ENCODE measurements around the gene FETUB. TPM values are rescaled to one million over a fixed set of nuclear protein-coding genes. Genes with fewer than 3 reads are reported as not detected.

FETUB gene
- total and polyA plus RNA-seq, 12 donors: 0.21 to 0.42 (median 0.30) TPM; not detected in 8

DNA sequence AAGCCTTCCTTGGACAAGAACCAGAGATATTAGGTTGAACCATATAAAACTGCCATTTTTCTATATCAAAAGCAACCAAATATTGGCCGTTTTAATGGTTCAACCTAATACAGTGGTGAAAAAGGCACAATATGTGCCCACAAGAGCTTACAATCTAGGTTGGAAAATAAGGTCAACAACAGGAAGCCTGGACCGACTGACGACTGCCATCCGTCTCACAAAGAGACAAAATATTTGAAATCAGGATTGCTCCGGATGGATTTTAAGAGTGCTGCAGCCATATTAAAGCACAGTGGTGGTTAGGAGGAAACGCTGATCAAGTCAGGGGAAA lies 26.0 kb upstream of the FETUB start:
- DNase-seq (no peak), ATAC-seq (no peak)
- intact Hi-C loops (cut with DNase I): loop anchor here in 8 of 10 donors (2.0 to 10.0 kb wide), 7 partner anchors 139 to 551 kb away; no protein-coding TSS in a partner anchor
- H3K4me3 ChIP-seq: no peak overlapping the region
- no peaks in the 10 kb centered on the region for H3K36me3 ChIP-seq
- peaks cover 0 to 50% (median 21%) of the 10 kb centered on the region in 7 donors for H3K27me3 ChIP-seq
- peaks cover 0 to 11% (median 6%) of the 10 kb centered on the region in 9 donors for H3K4me1 ChIP-seq
- 39 to 54% methylated on average over 6 of the region's 6 CpGs for WGBS, 2 donors
- no peaks in the 10 kb centered on the region for H3K9me3 ChIP-seq
- TF ChIP-seq, protein P1, sequence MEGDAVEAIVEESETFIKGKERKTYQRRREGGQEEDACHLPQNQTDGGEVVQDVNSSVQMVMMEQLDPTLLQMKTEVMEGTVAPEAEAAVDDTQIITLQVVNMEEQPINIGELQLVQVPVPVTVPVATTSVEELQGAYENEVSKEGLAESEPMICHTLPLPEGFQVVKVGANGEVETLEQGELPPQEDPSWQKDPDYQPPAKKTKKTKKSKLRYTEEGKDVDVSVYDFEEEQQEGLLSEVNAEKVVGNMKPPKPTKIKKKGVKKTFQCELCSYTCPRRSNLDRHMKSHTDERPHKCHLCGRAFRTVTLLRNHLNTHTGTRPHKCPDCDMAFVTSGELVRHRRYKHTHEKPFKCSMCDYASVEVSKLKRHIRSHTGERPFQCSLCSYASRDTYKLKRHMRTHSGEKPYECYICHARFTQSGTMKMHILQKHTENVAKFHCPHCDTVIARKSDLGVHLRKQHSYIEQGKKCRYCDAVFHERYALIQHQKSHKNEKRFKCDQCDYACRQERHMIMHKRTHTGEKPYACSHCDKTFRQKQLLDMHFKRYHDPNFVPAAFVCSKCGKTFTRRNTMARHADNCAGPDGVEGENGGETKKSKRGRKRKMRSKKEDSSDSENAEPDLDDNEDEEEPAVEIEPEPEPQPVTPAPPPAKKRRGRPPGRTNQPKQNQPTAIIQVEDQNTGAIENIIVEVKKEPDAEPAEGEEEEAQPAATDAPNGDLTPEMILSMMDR (IDR thresholded peaks at IDR 0.05): no peak
- H3K27ac ChIP-seq: no peak overlapping the region

DNA sequence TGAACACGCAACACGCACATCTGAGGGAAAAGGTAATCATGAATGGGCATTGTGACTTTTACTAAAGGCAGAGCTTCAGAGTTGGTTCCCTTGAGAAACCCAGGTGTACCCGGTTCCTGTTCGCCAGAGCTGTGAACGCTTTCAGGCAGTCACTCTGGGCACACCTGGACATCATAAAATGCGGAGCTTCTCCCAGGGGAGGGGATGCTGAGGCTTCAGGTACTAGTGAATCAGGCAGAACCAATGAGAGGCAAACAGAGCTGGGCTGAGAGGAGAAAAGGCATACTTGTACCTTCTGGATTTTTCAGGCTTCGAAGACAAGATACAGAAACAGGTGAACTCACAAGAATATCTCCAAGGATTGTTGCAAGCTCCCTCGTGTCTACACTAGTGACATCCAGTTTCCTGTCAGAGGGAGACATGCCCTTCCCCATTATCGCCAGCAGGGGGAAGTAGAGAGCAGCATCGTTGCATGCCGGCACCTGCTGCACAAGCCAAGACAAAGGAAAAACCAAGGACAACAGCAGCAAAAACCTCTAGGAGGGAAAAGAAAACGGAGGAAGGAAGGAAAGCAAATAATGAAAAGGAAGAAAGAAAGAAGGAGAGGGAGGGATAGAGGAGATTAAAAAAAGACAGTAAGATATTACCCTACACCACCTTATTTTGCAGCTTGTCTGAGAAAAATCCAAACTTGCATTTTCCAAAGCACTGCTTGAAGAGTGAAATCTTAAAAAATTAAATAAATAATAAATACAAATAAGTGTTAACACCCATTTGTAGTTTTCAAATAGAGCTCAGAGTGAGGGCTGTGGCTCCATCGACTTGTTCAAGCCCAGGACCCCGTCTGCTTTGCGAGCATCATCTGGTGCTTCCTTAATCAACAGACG lies 25.4 kb upstream of the FETUB start:
- Histone ChIP-seq H3K4me1 (peaks cover 0 to 11% (median 6%) of the 10 kb centered on the region in 9 donors), H3K9me3 (no peaks in the 10 kb centered on the region), H3K36me3 (no peaks in the 10 kb centered on the region), H3K27me3 (peaks cover 0 to 50% (median 21%) of the 10 kb centered on the region in 7 donors), H3K27ac (no peak overlapping the region), H3K4me3 (no peak overlapping the region)
- intact Hi-C loops (cut with DNase I): loop anchor here in 9 of 10 donors (1.0 to 10.0 kb wide), 12 partner anchors 137 to 638 kb away; no protein-coding TSS in a partner anchor
- peak; percentile 65 to 68 for DNase-seq
- ATAC-seq: peak in 7 of 8 donors; percentile 53 to 80 (median 73)
- TF ChIP-seq, protein P1 (IDR thresholded peaks at IDR 0.05): peak; percentile 91 to 99 (median 96)
- WGBS, 2 donors: 27 to 29% methylated on average over 16 of the region's 16 CpGs

DNA sequence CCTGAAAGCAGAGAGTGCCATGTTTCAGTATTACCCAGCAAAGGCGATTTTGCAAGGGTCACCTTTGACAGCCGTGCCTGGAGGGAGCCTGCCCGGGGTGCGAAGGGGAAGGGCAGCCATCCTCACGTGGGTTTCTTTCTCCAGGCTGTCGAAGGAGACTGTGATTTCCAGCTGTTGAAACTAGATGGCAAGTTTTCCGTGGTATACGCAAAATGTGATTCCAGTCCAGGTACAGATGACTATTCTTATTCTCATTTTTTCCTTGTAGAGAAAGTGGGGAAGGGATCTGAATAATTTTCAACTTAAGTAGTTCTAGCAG lies 23.9 kb upstream of the FETUB start:
- DNase-seq (no peak), ATAC-seq (no peak)
- intact Hi-C loops (cut with DNase I): loop anchor here in 7 of 10 donors (2.0 to 10.0 kb wide), 8 partner anchors 136 to 639 kb away; no protein-coding TSS in a partner anchor
- Histone ChIP-seq H3K9me3 (no peaks in the 10 kb centered on the region), H3K27me3 (peaks cover 0 to 50% (median 21%) of the 10 kb centered on the region in 7 donors), H3K4me1 (peaks cover 0 to 11% (median 6%) of the 10 kb centered on the region in 9 donors), H3K36me3 (no peaks in the 10 kb centered on the region), H3K27ac (no peak overlapping the region), H3K4me3 (no peak overlapping the region)
- 82 to 89% methylated on average over 8 of the region's 8 CpGs for WGBS, 2 donors
- TF ChIP-seq, protein P1 (IDR thresholded peaks at IDR 0.05): no peak

DNA sequence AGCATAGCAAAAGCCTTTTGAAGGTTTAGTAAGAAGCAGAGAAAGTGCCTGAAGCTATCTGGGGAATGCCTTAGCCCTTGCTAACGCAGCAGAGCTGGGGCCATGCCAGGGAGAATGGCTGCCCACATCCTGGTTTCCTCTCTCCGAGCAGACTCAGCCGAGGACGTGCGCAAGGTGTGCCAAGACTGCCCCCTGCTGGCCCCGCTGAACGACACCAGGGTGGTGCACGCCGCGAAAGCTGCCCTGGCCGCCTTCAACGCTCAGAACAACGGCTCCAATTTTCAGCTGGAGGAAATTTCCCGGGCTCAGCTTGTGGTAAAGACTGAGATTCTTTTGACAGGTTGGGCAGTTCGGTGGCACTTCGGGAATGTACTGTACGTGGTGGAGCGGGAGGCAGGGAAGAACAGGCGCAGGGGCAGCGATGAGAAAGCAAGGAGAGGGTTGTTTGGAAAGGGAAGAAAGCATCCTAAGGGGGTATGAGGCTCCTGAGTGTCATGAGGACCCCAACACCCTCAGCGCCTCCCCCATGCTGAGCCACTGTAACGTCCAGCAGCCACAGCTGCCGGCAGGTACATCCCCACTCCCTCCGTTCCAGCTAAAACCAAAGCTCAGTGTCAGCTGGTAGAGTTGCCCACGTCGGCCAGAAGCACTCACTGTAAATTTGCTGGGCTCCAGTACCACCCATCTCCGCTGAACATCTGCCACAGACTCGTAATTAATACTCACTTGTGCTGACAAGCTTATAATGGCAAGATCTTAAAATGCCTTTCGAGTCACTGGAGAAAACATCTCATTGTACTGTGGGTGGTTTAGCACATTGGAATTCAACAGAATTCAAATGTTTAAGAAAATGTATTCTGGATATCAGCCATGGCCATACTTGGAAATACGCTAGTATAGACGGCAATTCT lies 22.9 kb upstream of the FETUB start:
- peak overlapping the region in 5 of 10 donors; percentile 18 to 27 (median 19) for H3K4me3 ChIP-seq
- 18 to 20% methylated on average over 31 of the region's 31 CpGs for WGBS, 2 donors
- TF ChIP-seq, protein P1 (IDR thresholded peaks at IDR 0.05): peak; percentile 71 to 97 (median 85)
- ATAC-seq (peak; percentile 93 to 98 (median 96)), DNase-seq (peak; percentile 77 to 82)
- H3K9me3 ChIP-seq: no peaks in the 10 kb centered on the region
- intact Hi-C loops (cut with DNase I): loop anchor here in 7 of 10 donors (1.0 to 10.0 kb wide), 9 partner anchors 135 to 640 kb away; no protein-coding TSS in a partner anchor
- H3K27me3 ChIP-seq: peaks cover 0 to 50% (median 21%) of the 10 kb centered on the region in 7 donors
- no peaks in the 10 kb centered on the region for H3K36me3 ChIP-seq
- H3K27ac ChIP-seq: no peak overlapping the region
- H3K4me1 ChIP-seq: peaks cover 0 to 11% (median 6%) of the 10 kb centered on the region in 9 donors

All from heart right ventricle (tissue), 16 donors.